ENCODE data around the gene AMDHD2.
A peak's percentile ranks its signal among the peaks of the same experiment; 100 is the strongest.
"Not testable (repeated sequence)": the region's sequence is repeated elsewhere in the genome, so short reads cannot be mapped to it uniquely, and the experiment has no call there.

Gene AMDHD2

GRCh38 chr16:2535625-2536013 is 15.4 kb downstream of the AMDHD2 start:
- DNase-seq = no peak

DNA sequence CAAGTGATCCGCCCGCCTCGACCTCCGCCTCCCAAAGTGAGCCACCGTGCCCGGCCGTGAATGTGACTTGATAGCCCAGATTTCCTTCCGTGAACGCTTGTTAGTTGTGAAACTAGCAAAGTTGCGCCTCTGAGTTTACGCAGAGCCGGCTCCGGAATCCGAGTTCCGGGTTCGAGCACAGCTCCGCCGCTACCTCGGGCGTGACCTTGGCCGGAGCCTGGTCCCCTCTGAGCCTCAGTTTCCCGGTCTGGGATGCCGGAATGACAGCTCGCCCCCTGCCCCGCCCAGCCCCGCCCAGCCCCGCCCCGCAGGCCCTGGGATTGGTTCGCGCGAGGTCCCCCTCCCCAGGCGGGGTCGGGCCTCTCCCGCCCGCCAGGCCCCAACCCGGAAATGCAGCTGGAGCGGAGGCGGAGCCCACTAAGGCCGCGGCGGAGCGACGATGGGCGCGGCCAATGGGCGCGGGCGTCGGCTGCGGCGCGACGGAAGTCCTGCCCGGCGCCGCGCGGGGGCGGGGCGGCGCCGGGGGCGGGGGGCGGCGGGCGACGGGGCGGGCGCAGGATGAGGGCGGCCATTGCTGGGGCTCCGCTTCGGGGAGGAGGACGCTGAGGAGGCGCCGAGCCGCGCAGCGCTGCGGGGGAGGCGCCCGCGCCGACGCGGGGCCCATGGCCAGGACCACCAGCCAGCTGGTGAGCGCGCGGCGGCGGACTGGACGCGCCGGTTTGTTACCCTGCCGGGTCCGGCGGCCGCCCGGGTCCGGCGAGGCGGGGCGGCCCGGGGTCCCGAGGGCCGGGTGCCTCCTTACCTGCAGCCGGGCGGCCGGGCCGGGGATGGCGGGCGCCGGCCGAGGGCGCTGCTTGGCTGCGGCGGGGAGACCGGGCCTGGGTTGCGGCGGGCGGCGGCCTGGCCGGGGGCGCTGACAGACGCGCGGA is 17.5 kb downstream of the AMDHD2 start, which contains the start of gene PDPK1:
PDPK1 (plus strand) TSS at position 571 of the 929 bp plus-strand sequence; CDS start at position 663, 92 bp downstream.
- DNase-seq = peak; percentile 90

GRCh38 chr16:2539192-2539844 is 19.1 kb downstream of the AMDHD2 start:
- not testable (repeated sequence) for DNase-seq

DNA sequence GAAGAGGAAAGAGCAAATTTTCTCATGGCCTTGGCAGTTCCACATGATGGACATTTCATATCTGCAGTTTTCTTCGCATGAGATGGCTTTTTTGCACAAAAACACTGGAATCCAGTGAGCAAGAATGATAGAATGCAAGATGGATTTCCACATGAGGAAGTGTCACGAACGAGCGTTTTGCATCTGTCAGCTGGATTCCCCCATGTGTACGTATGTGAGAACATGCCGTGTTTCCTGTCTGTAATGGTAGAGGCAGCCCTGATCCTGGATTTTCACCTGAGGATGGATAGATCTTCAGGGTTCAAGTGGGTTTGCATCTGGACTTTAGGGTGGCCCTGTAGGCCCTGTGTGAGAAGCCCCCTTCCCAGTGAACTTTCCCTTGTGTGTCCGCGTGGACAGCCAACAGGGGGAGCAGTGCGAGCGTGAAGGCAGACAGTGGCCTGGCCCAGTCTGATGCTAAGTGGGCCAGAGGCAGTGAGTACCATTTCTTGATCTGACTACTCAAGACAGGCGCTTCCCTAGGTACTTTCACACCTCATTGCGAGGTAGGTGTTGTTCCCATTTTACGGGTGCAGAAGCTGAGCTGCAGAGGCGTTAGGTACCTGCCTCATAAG is 19.8 kb downstream of the AMDHD2 start:
- not testable (repeated sequence) for DNase-seq

DNA sequence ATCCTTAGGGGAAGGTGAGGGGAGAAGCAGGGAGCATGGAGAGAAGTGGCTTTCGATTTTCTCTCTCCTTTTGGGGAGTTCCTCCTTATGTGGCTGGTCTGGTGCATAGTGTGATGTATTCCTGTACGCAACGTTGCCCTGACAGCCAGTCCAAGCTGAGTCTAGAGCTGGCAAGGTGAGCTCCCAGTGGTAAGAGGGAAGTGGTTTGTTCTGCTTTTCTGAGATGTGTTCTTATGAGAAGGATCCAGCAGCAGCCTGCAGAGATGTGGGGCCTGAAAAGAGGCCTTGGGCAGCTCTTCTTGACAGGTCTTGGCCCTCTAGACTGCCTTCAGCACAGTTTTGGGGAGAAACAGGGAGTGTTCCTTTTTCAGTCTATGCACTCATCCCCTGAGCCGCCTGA is 20.7 kb downstream of the AMDHD2 start:
- DNase-seq = not testable (repeated sequence)

- not testable (repeated sequence) for DNase-seq
Measured at GRCh38 chr16:2541409-2541808, 21.2 kb downstream of the AMDHD2 start.

DNA sequence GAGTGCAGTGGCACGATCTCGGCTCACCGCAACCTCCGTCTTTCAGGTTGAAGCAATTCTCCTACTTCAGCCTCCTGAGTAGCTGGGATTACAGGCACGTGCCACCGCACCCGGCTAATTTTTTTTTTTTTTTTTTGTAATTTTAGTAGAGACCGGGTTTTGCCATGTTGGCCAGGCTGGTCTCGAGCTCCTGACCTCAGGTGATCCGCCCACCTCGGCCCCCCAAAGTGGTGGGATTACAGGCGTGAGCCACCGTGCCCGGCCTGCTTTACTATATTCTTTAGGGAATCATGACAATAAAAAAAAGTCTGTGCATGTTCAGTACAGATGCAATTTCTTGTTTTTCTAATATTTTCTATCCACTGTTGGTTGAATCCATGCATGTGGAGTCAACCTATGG is 23.6 kb downstream of the AMDHD2 start:
- not testable (repeated sequence) for DNase-seq

GRCh38 chr16:2550283-2550878 is 30.2 kb downstream of the AMDHD2 start:
- DNase-seq = not testable (repeated sequence)

DNA sequence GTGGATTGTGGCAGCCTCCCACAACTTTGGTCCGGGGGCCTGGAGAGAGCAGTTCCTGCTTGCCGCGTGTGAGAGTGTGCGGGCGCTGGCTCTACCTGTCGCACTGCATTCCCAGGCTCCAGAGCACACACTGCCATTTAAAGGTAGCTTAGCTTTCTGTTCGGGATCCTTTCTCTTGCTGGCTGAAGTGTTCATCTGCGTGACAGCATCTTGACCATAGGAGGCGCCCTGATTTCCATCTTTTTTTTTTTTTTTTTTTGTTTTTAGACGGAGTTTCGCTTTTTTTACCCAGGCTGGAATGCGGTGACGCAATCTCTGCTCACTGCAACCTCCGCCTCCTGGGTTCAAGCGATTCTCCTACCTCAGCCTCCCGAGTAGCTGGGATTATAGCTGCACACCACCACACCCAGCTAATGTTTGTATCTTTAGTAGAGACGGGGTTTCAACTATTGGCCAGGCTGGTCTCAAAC is 31.3 kb downstream of the AMDHD2 start:
- DNase-seq = not testable (repeated sequence)

DNA sequence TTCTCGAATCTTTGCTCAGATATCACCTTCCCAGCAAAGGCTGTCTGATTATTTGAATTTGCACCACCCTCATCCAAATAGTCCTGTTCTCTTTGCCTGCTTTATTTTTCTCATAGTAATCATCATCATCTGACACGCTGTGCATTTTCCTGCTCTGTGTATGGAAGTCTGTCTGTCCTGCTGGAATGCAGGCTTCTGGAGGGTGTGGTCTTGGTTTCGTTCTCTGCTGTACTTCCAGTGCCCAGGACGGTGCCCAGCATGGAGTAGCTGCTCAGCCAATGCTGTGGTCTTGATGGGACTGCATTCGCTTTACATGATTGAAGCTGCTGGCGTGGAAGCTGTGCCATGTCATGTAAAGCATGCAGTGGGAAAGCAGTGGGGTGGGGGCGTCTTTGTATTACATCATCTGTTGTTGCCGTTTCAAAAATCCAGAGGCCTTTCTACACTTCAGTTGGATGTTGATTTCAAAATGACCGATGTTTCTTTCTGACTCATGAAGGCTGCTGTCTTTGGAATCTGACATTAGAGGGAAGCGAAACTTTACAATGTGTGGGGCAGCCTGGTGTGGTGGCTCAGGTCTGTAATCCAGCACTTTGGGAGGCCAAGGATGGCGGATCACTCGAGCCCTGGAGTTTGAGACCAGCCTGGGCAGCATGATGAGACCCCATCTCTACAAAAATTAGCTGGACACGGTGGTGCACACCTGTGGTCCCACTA is 34.7 kb downstream of the AMDHD2 start:
- not testable (repeated sequence) for DNase-seq

GRCh38 chr16:2557150-2557549 is 37.0 kb downstream of the AMDHD2 start:
- not testable (repeated sequence) for DNase-seq

GRCh38 chr16:2560131-2560797 is 40.1 kb downstream of the AMDHD2 start:
- not testable (repeated sequence) for DNase-seq

- not testable (repeated sequence) for DNase-seq
Measured at GRCh38 chr16:2560798-2561133, 40.6 kb downstream of the AMDHD2 start.

- not testable (repeated sequence) for DNase-seq
Measured at GRCh38 chr16:2567506-2567905, 47.3 kb downstream of the AMDHD2 start.

DNA sequence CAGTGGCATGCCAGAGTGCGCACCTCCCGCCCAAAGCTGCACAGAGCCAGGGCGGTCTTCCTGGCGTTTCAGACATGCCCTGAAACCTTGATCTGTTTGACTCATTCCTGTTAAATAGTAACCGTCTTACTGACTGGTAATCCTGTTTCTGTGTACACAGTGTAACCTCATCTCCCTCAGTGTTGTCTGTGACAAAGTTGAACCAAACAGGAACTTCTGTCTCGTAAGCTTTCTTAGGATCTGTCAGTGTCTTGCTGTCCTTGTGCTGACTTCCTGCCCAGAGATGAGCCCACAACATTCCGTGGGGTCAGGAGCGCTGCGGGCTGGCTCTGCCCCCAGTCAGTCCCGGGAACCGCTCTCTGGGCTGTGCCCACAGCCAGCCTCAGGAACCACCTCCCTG is 48.4 kb downstream of the AMDHD2 start:
- DNase-seq = not testable (repeated sequence)

DNA sequence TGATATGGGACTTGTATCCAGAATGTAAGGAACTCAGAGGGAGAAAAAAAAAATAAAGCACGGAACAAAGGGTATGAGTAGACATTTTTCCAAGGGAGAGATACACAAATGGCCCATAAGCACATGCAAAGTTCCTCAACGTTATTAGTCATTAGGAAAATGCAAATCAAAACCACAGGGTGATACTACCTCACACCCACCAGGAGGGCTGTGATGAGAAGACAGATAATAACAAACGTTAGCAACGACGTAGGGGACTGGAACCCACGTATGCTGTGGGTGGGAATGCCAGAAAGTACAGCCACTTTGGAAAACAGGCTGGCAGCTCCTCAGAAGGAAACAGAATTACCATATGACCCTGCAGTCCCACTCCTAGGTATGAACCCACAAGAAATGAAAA is 52.5 kb downstream of the AMDHD2 start:
- DNase-seq = not testable (repeated sequence)

DNA sequence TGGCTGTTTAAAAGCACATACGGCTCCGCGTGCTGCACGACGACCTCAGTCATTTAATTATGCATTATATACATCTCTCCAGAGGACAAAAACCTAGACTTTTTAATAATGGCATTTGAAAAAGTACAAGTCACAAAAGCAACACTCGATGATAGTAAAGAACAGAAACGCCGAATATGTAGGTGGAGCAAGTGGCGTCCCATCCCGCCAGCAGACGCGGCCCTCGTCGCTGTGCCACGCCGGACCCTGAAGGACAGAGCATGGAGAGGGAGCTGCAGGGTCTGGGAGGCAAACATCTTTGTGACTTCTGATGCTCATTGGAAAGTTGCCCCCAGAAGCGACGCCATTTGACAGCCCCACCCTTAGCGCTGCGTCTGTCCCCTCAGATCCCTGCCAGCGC is 55.7 kb downstream of the AMDHD2 start:
- not testable (repeated sequence) for DNase-seq

GRCh38 chr16:2577044-2577443 is 56.9 kb downstream of the AMDHD2 start:
- DNase-seq = not testable (repeated sequence)

GRCh38 chr16:2578905-2579304 is 58.7 kb downstream of the AMDHD2 start:
- DNase-seq = not testable (repeated sequence)

DNA sequence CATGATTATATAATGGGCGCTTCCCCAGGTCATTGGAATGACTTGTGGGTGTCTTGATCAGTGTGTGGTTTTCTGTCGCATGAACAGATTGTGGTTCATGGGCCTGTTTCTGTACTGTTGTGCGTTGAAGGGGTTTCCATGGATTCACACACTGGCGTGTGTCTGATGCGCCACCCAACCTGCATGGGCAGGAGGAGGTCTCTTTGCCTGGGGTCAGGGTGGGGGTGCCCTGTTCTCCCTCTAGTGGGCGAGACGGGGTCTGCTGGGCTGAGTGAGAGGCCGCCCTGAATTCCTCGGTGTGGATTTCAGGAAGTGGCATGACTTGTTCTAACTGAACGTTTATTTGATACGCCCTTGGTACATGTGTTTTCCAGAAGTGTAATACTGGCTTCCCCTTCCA is 60.0 kb downstream of the AMDHD2 start:
- not testable (repeated sequence) for DNase-seq

DNA sequence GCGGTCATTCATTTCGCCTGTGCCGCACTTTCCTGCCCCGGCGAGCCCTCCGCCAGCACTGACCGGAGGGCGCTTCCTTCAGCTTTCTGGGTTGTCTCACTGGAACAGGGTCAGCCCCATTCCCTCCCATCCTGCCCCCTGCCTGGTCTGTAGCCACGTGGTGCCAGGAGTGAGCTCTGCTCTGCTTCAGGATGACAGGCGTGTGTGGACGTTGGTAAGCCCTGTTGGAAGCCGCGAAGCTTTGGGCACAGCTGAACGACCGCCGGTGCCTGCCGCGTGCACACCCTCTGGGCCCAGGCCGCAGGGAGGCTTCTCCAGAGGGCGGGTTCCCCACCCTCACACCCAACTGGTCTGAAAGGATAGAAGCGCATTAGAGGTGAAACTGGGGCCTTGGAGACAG is 60.6 kb downstream of the AMDHD2 start:
- not testable (repeated sequence) for DNase-seq

Data from NCI-H2171 treated with DMSO at 0.1 percent for 48 hours (cell line).